ENCODE measurements around the gene SORL1.

- TF ChIP-seq CTCF (IDR thresholded peaks at IDR 0.05) (no peak), EP300 (IDR thresholded peaks at IDR 0.05) (no peak), POLR2A (IDR thresholded peaks at IDR 0.05; ENCODE audit: low read depth) (no peak), POLR2AphosphoS5 (IDR thresholded peaks at IDR 0.05) (no peak)
Measured at GRCh38 chr11:121488170-121488569, 36.1 kb downstream of the SORL1 start.
